C4-2B (cell line): Measurements from ENCODE around the gene CFAP299.
"Not testable (repeated sequence)": the region's sequence is repeated elsewhere in the genome, so short reads cannot be mapped to it uniquely, and the experiment has no call there.

ENCODE experiments used
- H3K27ac ChIP-seq: fragments of 450-650 bp; 2 replicates; pipeline ENCODE4 v1.5.1; 2017
- ZFX ChIP-seq: fragments of 450-650 bp; IDR thresholded peaks from 2 replicates; pipeline ENCODE4 v1.6.1; 2017
- TF ChIP-seq, protein P1 (sequence below): fragments of 450-650 bp; conservative IDR thresholded peaks from 2 replicates; pipeline ENCODE4 v1.5.1; 2017; ENCODE audit warnings: mild to moderate bottlenecking

Gene CFAP299

DNA sequence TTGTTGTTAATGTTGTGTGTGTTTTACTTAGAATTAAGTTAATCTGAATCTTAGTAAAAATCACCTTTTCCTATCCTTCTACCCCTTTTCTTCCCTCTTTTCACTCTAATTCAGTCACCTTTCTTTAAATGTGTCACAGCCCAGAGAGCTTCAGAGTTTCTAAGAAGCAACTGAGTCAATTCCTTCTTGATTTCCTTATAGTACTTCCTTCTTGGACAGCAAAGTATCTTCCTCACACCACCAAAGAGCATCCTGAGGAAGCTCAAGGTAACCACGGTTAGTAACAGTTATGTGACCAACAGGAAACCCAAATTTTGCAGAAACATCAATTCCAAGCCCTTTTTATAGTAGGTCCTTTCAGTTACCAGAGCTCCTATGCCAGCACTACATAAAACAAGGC is 451.8 kb downstream of the CFAP299 start:
- H3K27ac ChIP-seq = no peak overlapping the region
- TF ChIP-seq ZFX = no peak
- TF ChIP-seq, protein P1, sequence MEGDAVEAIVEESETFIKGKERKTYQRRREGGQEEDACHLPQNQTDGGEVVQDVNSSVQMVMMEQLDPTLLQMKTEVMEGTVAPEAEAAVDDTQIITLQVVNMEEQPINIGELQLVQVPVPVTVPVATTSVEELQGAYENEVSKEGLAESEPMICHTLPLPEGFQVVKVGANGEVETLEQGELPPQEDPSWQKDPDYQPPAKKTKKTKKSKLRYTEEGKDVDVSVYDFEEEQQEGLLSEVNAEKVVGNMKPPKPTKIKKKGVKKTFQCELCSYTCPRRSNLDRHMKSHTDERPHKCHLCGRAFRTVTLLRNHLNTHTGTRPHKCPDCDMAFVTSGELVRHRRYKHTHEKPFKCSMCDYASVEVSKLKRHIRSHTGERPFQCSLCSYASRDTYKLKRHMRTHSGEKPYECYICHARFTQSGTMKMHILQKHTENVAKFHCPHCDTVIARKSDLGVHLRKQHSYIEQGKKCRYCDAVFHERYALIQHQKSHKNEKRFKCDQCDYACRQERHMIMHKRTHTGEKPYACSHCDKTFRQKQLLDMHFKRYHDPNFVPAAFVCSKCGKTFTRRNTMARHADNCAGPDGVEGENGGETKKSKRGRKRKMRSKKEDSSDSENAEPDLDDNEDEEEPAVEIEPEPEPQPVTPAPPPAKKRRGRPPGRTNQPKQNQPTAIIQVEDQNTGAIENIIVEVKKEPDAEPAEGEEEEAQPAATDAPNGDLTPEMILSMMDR = no peak

DNA sequence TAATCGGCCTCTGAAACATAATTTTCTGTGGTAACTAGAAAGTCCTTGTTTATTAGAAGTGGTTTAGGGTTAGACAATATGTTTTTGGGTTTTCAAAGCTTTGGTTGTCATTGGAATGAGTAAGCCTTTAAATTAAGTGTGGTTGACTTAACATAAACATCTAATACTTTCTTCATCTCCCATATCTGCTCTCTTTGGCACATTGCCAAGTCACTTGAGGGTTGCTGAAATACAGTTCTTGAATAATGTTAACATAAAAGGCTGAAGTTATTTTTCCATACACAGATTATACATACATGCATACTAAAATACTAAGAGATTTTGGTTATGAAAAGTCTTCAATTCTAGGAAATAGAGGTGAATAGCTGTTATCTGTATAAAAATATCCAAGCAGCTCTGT is 453.3 kb downstream of the CFAP299 start:
- no peak for TF ChIP-seq ZFX
- TF ChIP-seq, protein P1 = no peak
- H3K27ac ChIP-seq = no peak overlapping the region

DNA sequence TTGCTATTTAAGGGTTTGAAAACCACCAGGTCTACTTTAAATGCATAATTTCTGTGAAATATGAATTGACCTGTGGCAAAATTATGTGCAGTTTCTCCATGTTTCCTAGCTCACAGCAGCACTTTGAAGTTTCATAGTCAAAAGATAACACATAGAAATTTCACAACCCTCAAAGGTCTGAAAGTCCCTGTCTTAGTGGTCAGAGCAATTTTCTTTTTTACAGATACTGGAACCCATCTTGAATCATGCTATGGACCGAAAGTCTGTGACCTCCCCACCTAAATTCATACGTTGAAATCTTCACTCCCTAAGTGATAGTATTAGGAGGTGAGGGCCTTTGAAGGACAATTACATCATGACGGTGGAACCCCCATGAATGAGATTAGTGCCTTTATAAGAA is 454.6 kb downstream of the CFAP299 start:
- H3K27ac ChIP-seq = no peak overlapping the region
- TF ChIP-seq ZFX = no peak
- TF ChIP-seq, protein P1 = no peak

DNA sequence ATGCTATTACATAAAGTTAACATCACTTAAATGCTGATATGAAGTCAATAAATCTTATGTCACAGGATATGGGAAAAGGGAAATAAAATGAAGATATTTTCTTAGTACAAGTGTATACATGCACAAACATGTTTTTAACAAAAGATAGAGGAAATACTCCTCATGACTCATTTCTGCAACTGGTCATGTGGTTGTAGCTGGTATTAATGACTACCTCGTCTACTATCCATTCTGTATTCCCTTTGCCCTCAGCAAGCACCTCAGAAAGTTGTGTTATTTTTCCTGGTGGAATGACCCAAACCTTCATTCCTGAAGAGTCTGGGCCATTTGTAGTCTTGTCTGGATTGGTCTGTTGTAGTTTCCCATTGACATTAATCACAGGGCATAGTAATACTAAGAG is 458.1 kb downstream of the CFAP299 start:
- H3K27ac ChIP-seq = not testable (repeated sequence)

DNA sequence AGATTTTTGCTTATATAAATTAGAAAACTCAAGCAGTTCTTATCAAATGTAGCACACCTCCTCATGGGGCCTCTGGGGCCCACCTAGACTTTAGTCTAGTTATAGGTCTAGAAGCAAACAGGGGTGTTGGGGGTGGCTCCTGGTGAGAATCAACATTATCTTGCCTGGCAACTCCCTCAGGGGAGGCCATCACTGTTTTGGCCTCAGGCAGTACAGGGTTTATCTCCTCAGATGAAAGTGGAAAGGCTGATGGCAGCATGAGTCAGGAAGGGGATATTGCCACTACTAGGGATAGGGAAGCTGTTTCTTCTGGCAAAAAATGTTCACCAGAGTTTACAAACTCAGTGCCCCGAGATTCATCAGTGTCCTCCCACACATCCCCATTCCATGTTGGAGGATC is 462.6 kb downstream of the CFAP299 start:
- H3K27ac ChIP-seq = no peak overlapping the region
- TF ChIP-seq ZFX = no peak
- TF ChIP-seq, protein P1 = no peak

DNA sequence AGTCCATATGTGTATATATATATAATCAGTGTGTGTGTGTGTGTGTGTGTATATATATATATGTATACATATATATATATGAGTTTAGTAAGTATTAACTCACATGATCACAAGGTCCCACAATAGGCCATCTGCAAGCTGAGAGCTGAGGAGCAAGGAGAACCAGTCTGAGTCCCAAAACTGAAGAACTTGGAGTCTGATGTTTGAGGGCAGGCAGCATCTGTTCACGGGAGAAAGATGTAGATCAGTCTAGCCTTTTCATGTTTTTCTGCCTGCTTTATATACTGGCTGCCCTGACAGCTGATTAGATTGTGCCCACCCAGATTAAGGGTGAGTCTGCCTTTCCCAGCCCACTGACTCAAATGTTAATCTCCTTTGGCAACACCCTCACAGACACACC is 465.2 kb downstream of the CFAP299 start:
- not testable (repeated sequence) for H3K27ac ChIP-seq

DNA sequence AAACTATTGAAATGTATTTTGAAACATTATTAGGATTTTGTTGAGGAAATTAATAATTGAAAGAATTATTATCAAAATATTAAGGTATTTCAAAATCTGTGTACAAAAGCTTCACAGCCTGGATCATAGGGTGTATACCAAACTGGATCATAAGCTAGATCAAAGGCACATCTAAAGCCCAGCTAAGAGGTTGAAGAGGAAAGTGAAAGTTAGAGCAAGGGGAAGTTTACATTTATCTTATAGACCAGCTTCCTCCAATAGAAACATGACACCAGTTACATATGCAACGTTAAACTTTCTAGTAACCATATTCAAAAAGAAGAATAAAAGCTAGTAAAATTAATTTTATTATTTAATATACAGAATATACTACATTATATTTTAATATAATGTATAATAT is 467.8 kb downstream of the CFAP299 start:
- no peak overlapping the region for H3K27ac ChIP-seq
- TF ChIP-seq, protein P1 = no peak
- TF ChIP-seq ZFX = no peak

DNA sequence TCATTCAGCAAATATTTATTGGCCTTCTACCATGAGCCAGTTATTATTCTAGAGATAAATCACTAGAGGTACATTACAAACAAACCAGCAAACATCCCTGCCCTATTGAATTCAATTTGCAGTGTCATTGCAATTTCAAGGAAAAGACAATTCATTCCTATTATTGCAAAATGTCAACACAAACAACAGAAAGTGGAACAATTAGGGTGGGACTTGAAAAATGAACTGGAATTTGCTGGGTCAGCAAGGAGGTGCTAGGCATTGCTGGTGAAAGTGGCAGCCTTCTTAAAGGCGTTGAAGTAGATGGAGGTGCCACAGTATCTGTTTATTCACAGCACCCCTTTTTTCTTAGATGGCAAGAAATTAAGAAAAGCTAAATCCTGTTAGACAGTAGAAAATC is 470.9 kb downstream of the CFAP299 start:
- H3K27ac ChIP-seq = no peak overlapping the region
- TF ChIP-seq, protein P1 = no peak
